ENCODE measurements around the gene CA5A.
"Not testable (repeated sequence)": the region's sequence is repeated elsewhere in the genome, so short reads cannot be mapped to it uniquely, and the experiment has no call there.

The CA5A gene

DNA sequence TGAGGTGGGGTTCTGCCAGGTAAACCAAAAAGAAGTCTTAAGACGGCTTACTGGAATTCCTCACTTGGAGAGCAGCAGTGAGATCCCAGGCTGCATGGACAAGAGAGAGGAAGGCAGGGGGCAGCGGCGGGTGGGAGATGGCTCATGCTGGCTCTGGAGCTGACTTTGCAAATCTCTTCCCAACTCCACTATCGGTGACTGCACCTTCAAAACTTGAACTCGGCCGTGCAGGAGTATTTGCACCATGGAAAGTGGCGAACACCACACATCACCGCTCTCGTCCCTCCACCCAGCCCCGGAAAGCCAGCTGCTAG, 16.7 kb downstream of the CA5A start:
- DNase-seq = no peak

DNA sequence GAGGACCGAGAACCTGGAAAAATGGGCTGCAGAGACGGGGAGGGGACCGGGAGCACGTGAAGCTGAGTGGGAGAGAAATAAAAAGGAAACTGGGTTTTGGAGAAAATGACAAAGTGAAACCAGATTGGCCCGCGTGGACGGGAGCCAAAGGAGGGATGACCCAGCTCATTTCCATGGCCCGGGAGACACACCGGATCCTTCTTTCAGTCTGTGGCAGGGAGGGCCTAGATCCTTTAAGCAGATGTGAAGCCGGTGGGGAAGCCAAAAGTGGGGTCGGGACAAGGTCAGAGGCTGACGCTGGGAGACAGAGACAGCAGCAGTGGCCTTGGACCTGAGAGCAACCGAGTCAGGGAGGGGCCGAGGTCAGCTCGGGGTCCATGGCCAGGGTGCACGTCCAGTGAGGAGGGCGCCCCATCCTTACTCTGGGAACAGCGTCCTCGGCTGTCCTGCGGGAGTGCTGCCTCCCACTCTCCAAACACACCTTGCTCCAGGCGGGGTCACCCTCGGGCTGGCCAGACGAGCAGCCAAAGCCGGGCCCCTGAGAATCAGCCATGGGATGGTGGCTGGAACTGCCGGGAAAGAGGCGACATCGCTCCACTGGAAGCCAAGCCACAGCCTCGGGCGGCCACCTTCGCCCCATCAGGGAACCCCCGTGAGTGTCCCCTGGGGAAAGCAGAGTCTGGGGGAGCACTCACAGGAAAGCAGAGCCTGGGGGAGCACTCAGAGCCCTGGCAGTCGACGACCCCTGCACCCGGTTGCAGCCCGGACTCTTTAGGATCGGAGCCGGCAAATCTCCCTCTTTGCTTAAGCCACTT, 17.3 kb downstream of the CA5A start:
- DNase-seq = no peak

GRCh38 chr16:87918338-87918737, 18.0 kb downstream of the CA5A start:
- DNase-seq = no peak

- no peak for DNase-seq
Measured at GRCh38 chr16:87917503-87917902, 18.8 kb downstream of the CA5A start.

- no peak for DNase-seq
Measured at GRCh38 chr16:87914812-87915211, 21.5 kb downstream of the CA5A start.

DNA sequence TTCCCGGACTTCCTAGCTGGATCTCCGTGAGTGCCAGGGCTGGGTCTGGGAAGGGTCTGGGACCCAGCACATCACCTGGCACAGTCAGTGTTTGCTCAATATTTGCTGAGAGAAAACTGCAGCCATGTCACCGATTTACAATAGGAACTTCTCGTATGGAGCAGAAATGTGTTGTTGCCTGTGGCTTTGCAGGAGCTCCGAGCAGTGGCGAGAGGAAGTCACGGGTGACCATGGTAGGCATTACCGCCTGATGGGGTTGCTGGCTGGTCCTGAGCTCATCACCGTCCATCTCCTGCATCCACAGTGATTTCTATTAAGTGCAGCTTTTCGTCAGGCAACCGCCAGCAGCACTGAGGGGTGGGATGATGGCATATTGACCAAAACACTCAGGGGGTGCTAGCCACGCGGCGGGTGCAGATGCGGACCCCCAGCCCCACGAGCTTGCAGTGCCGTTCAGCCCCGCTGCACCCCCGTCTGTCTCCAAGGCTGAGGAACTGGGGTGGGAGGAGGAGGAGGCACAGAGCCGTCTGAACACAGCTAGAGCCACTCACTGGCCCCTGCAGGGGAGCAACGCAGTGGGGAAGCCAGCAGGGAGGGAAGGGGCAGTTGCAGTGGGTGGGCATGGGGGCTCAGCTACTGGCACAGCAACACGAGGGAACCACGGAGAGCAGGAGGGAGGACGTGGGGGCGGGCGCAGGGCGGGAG, 22.2 kb downstream of the CA5A start:
- DNase-seq = not testable (repeated sequence)

GRCh38 chr16:87912691-87913090, 23.6 kb downstream of the CA5A start:
- not testable (repeated sequence) for DNase-seq

GRCh38 chr16:87911106-87911763, 25.1 kb downstream of the CA5A start:
- DNase-seq = not testable (repeated sequence)

DNA sequence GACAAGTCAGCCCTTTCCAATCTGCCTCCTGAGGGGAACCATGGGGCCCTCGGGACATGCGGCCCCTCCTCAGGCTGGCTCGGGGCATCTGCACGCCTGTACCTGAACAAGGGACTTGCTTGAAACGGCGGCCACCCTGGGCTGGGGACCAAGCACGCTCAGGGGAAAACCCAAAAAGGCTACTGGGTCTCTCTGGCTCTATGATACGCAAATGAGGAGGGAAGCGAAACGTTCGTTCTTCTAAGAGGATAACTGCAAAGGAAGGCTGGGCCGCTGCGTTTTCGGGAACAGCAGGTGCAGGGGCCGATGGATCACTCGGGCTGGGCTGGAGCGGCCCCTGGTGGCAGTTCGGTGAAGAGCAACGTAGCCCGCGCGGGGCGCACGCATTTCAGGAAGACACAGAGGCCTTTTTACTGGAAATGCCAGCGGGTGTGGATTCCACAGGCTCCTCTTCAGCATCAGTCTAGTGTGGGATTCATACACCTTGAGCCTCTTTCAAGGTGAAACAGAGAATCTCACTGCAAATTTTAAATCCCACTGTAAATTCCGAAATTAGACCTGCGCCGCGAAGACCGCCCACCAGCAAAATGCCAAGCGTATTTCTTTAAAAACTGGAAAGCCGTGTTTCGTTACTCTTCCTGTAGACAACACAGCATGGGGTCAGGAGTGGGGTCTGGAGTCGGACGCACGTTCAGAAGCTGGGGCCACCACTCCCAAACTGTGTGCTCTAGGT, 27.0 kb downstream of the CA5A start:
- peak; percentile 71 for DNase-seq

DNA sequence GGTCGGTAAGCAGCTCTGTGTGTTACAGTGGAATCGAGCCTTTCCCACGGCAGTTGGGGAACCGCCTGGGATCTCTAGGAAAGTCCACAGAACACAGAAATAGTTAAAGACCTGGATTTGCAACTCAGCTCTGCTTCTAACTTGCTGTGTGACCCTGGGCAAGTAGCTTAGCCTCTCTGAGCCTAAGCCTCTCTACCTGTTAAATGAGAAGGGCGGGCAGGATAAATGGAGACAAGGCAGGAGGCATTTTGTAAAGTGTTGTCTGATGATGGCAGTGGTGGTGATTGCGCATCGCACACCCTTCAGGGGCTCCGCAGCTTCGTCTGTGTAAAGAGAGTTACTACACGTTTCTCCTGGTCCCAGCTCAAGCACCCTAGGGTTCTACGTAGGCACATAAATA, 28.2 kb downstream of the CA5A start:
- not testable (repeated sequence) for DNase-seq

DNA sequence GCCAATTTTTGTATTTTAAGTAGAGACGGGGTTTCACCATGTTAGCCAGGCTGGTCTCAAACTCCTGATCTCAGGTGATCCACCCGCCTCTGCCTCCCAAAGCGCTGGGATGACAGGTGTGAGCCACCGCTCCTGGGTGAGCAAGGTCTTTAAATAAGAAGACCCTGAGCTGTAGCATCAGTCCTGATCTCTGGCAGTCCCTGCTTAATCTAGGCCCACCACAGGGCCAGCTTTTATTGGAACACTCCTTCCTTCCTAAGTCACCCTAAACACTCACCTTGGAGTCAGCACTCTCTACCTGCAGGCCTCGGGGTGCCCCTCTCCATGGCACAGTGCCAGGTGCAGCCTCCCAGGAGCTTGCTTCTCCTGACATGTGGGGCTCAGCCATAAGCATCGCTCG, 30.8 kb downstream of the CA5A start:
- not testable (repeated sequence) for DNase-seq

DNA sequence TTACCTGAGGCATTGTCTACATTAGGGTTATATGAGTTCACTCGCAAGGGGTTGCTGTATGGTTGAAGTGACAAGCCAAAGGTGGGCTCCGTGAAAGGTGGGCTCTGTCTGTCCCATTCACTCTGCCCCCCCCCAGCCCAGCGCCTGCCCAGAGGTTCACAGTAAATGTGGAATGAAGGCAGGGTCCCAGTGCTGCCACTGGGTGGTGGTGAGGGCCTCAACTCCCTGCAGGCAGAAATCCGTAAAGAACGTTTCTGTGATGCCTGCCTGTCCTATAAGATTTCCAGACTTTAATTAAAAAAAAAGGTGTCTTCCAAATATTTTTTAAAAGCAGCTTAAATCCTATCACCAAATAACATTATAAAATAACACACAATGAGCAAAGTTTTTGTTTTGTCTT, 31.4 kb downstream of the CA5A start:
- DNase-seq = not testable (repeated sequence)

DNA sequence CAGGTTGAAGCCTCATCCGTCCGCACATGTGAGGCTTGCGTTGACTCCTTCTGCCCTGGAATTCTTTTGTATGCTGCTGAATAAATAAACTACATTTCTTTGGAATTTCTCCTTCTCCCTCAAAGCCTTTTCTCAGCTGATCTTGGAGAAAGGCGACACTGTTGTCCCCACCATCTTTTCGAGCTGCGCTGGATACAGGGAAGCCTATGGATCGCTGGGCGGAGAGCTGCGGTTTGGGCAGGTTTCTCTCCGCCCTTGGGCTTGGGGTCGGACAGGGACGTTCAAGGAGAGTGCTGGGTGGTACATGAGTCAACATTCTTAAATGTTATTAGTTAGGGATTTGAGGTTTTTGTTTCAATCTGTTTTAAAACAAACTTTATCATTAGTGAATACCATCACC, 35.8 kb downstream of the CA5A start:
- DNase-seq = not testable (repeated sequence)

- peak; percentile 10 for DNase-seq
Measured at GRCh38 chr16:87897521-87898505, 38.5 kb downstream of the CA5A start.

GRCh38 chr16:87896924-87897520, 39.3 kb downstream of the CA5A start:
- DNase-seq = not testable (repeated sequence)

DNA sequence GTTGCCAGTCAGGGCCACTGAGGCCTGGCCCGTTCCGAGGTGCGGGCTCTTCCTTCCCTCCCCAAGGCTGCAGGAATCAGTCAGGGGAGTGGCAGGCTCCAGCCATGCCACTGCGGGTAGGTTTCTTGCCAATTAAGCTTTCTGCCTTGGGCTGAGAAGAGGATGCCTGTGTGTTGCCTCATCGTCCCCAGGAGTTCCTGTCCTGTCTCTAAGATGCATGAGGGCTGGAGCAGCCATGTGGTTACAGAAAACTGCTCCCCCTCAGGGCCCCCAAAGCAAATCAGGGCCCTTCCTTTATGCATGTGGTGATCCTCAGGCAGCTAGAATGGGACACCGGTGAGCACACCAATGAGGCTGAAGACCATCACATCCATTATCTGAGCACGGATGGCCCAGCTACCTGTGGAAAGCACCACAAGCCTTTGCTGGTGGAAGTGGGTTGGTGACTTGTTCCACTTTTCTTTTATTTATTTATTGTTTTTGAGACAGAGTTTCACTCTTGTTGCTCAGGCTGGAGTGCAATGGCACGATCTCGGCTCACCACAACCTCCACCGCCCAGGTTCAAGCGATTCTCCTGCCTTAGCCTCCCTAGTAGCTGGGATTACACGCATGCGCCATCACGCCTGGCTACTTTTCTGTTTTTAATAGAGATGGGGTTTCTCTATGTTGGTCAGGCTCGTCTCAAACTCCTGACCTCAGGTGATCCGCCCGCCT, 40.0 kb downstream of the CA5A start:
- DNase-seq = not testable (repeated sequence)

- peak; percentile 49 for DNase-seq
Measured at GRCh38 chr16:87895641-87896141, 40.6 kb downstream of the CA5A start.

DNA sequence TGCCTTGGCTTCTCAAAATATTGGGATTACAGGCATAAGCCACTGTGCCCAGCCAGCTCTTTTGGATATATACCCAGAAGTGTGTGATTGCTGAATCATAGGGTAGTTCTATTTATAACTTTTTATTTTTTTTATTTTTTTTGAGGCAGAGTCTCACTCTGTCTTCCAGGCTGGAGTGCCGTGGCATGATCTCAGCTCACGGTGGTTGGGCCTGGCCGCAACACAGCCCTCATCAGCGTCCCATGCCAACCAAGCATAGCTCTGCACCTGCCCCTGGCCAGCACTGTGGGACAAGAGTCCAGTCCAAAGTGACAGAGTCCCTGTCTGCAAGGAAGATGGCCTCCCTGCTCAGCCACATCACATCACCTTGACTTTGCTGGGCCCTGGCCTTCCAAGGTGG, 42.3 kb downstream of the CA5A start:
- DNase-seq = not testable (repeated sequence)

GRCh38 chr16:87891764-87892163, 44.6 kb downstream of the CA5A start:
- DNase-seq = no peak

DNA sequence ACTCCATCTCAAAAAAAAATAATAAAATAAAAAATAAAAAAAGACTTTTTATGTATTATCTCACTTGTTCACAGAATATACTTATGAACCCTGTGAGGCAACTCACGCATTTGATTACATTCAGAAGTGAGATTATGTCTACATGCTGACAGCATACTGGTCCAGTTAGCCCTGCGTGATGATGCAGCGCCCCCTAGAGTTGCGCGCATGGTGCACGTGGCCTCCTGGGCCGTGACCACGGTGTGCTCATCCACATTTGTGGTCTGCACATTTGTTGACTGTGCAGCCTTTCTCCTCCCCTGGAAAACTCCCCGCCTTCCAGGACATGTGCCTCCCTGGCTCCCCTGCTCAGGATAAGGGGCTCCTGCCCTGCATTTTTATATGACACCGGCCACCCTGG, 46.6 kb downstream of the CA5A start:
- not testable (repeated sequence) for DNase-seq

- not testable (repeated sequence) for DNase-seq
Measured at GRCh38 chr16:87888346-87888745, 48.0 kb downstream of the CA5A start.

Measured in CD4-positive, alpha-beta T cell treated with Interferon gamma for 1 hour (primary cell).